Hepatocyte (in vitro differentiated cells): ENCODE measurements around the gene ZNF445. TPM values are rescaled to one million over a fixed set of nuclear protein-coding genes. Genes with fewer than 3 reads are reported as not detected.
"Not testable (repeated sequence)": the region's sequence is repeated elsewhere in the genome, so short reads cannot be mapped to it uniquely, and the experiment has no call there.

ENCODE experiments used
- DNase-seq: peaks from one replicate; pipeline ENCODE4 v3.0.0-alpha.2; 2016; ENCODE audit warnings: low spot score
- H2AFZ ChIP-seq: fragments of 200-600 bp; sonication (generic); 2 replicates; pipeline ENCODE4 v1.6.0; 2016; ENCODE audit warnings: antibody characterized with exemption, mild to moderate bottlenecking
- H3K27ac ChIP-seq: fragments of 200-600 bp; sonication (generic); 2 replicates; pipeline ENCODE4 v1.5.1; 2016; ENCODE audit warnings: mild to moderate bottlenecking
- H3K27me3 ChIP-seq: fragments of 200-600 bp; sonication (generic); 2 replicates; pipeline ENCODE4 v1.6.1; 2016
- H3K36me3 ChIP-seq: fragments of 200-600 bp; sonication (generic); replicated peaks from 2 replicates; pipeline ENCODE4 v1.5.1; 2016; ENCODE audit warnings: low read depth; ENCODE audit not compliant: insufficient read depth
- H3K4me1 ChIP-seq: fragments of 200-600 bp; sonication (generic); 2 replicates; pipeline ENCODE4 v1.5.1; 2016; ENCODE audit warnings: mild to moderate bottlenecking, moderate library complexity; ENCODE audit not compliant: insufficient read depth
- H3K4me2 ChIP-seq: fragments of 200-600 bp; sonication (generic); 2 replicates; pipeline ENCODE4 v1.6.0; 2016
- H3K4me3 ChIP-seq: fragments of 200-600 bp; sonication (generic); 2 replicates; pipeline ENCODE4 v1.5.1; 2016; ENCODE audit warnings: mild to moderate bottlenecking
- H3K79me2 ChIP-seq: fragments of 200-600 bp; sonication (generic); 2 replicates; pipeline ENCODE4 v1.6.0; 2017; ENCODE audit warnings: mild to moderate bottlenecking
- H3K9me2 ChIP-seq: fragments of 200-600 bp; sonication (generic); replicated peaks from 2 replicates; pipeline ENCODE4 v1.6.0; 2017; ENCODE audit warnings: mild to moderate bottlenecking; ENCODE audit not compliant: insufficient read depth
- H3K9me3 ChIP-seq: fragments of 200-600 bp; sonication (generic); 2 replicates; pipeline ENCODE4 v1.5.1; 2016; ENCODE audit warnings: low read depth, mild to moderate bottlenecking
- H4K20me1 ChIP-seq: fragments of 200-600 bp; sonication (generic); 2 replicates; pipeline ENCODE4 v1.6.0; 2016; ENCODE audit warnings: mild to moderate bottlenecking; ENCODE audit not compliant: insufficient read depth, poor library complexity, severe bottlenecking
- CTCF ChIP-seq: fragments of 200-600 bp; sonication (generic); IDR thresholded peaks from 2 replicates; pipeline ENCODE4 v1.5.1; 2016; ENCODE audit warnings: antibody characterized with exemption, mild to moderate bottlenecking; ENCODE audit not compliant: poor library complexity
- EZH2 ChIP-seq: fragments of 200-600 bp; sonication (generic); IDR thresholded peaks from 2 replicates; pipeline ENCODE4 v1.6.1; 2016; ENCODE audit warnings: antibody characterized with exemption, mild to moderate bottlenecking, borderline replicate concordance
- EZH2phosphoT487 ChIP-seq: fragments of 200-600 bp; sonication (generic); IDR thresholded peaks from one replicate; pipeline ENCODE4 v1.6.1; 2018; ENCODE audit warnings: antibody characterized with exemption, mild to moderate bottlenecking, low read depth, moderate library complexity; ENCODE audit not compliant: unreplicated experiment, severe bottlenecking
- WGBS: methylation state at CpG from one replicate; pipeline ENCODE4 v1.1.6; 2016; ENCODE audit warnings: low lambda C conversion rate; ENCODE audit errors: missing lambda C conversion rate; 5-methylcytosine and 5-hydroxymethylcytosine counted together
- polyA plus RNA-seq: library from polyadenylated mRNA; unstranded; fragments of >200 nt; fragmentation: Nextera tagmentation; extraction: Ambion mirVana; gene quantifications from 2 replicates; pipeline ENCODE4 v1.2.1, GENCODE V29; 2016
- total RNA-seq: library from RNA; depleted of rRNA; stranded (reverse); fragments of >200 nt; gene quantifications from 2 replicates; pipeline ENCODE4 v1.2.3, GENCODE V29; 2014

The ZNF445 gene
- total and polyA plus RNA-seq, 2 experiments from 2014 or later: 6.4 to 10.5 TPM

- Histone ChIP-seq H3K4me2 (peak overlapping the region; percentile 82), H3K4me1 (peaks cover 10% of the 10 kb centered on the region), H3K4me3 (peak overlapping the region; percentile 73), H3K36me3 (no peaks in the 10 kb centered on the region), H3K27me3 (no peaks in the 10 kb centered on the region), H3K9me2 (no peaks in the 10 kb centered on the region), H3K27ac (peak overlapping the region; percentile 68), H4K20me1 (peaks cover 3% of the 10 kb centered on the region), H2AFZ (peak overlapping the region; percentile 89), H3K9me3 (no peaks in the 10 kb centered on the region), H3K79me2 (peaks cover 52% of the 10 kb centered on the region)
- no peak for DNase-seq
- no peak for TF ChIP-seq CTCF
- TF ChIP-seq EZH2phosphoT487: no peak
- no peak for TF ChIP-seq EZH2
- WGBS: 2% methylated on average over 5 of the region's 5 CpGs
These were observed 533 bp downstream of the ZNF445 start for GRCh38 chr3:44476963-44477311.

GRCh38 chr3:44476181-44476611, 1.3 kb downstream of the ZNF445 start:
- Histone ChIP-seq H3K9me3 (no peaks in the 10 kb centered on the region), H3K9me2 (no peaks in the 10 kb centered on the region), H3K27ac (peak overlapping the region; percentile 17), H3K4me1 (peaks cover 10% of the 10 kb centered on the region), H3K4me3 (peak overlapping the region; percentile 73), H4K20me1 (peaks cover 8% of the 10 kb centered on the region), H2AFZ (no peak overlapping the region), H3K36me3 (no peaks in the 10 kb centered on the region), H3K4me2 (peak overlapping the region; percentile 82), H3K27me3 (no peaks in the 10 kb centered on the region), H3K79me2 (peaks cover 60% of the 10 kb centered on the region)
- no peak for TF ChIP-seq EZH2phosphoT487
- no peak for TF ChIP-seq EZH2
- TF ChIP-seq CTCF: no peak
- 24% methylated on average over 6 of the region's 6 CpGs for WGBS
- DNase-seq: no peak

GRCh38 chr3:44474886-44475285, 2.6 kb downstream of the ZNF445 start:
- WGBS: 91% methylated on average over 10 of the region's 10 CpGs
- H2AFZ ChIP-seq, H3K27ac ChIP-seq, H3K4me2 ChIP-seq, H3K9me3 ChIP-seq, H3K27me3 ChIP-seq, H3K4me3 ChIP-seq, H3K36me3 ChIP-seq, DNase-seq, H3K9me2 ChIP-seq, H4K20me1 ChIP-seq: not testable (repeated sequence)
- Histone ChIP-seq H3K79me2 (peaks cover 73% of the 10 kb centered on the region), H3K4me1 (peaks cover 10% of the 10 kb centered on the region)

GRCh38 chr3:44470430-44470829, 7.0 kb downstream of the ZNF445 start:
- Histone ChIP-seq H3K36me3 (no peaks in the 10 kb centered on the region), H3K79me2 (peaks cover 95% of the 10 kb centered on the region), H3K4me3 (no peak overlapping the region), H3K4me1 (no peaks in the 10 kb centered on the region), H3K4me2 (no peak overlapping the region), H3K27ac (no peak overlapping the region), H3K9me3 (no peaks in the 10 kb centered on the region), H2AFZ (no peak overlapping the region), H3K9me2 (no peaks in the 10 kb centered on the region), H4K20me1 (peaks cover 8% of the 10 kb centered on the region), H3K27me3 (no peaks in the 10 kb centered on the region)
- DNase-seq: no peak
- 90% methylated on average over 1 of the region's 1 CpG for WGBS
- no peak for TF ChIP-seq CTCF
- no peak for TF ChIP-seq EZH2phosphoT487
- no peak for TF ChIP-seq EZH2
